Measurements from ENCODE around the gene DGKD.

DNA sequence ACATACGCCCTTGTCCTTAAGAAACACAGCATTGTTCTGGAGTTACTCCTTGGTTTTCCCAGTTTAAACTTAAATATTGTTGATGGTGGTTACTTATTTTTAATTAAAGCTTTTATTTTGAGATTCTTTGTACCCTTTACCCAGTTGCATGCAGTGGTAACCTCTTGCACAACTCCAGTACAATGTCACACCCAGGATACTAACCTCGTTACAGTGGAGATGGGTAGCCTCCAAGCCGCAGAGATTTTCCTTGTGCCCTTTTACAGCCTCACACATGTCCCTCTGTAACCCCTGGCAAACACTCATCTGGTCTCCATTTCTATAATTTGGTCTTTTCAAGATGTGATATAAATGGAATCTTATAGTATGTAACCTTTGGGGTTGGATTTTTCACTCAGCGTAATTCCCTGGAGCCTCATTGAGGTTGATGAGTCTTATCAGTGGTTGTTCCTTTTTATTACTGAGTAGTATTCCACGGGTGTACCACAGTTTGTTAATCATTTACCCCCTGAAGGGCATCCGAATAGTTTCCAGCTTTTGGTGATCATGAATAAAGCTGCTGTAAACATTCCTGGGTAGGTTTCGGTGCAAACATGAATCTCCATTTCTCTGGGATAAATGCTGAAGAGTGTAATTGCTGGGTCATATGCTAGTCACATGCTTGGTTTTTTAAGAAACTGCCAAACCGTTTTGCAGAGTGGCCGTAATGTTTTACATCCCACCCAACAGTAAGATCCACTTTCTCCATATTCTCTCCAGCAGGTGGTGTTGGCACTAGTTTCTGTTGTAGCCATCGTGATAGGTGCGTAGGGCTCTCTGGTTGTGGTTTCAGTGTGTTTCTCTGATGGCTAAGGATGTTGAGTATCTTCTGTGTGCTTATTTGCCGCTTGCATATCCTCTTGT is 68.6 kb downstream of the DGKD start:
- TF ChIP-seq GATA2 (IDR thresholded peaks at IDR 0.05; ENCODE audit: low read depth, low read length) (no peak), GATA3 (IDR thresholded peaks at IDR 0.05; ENCODE audit: low read depth, low read length) (no peak)

Data from SH-SY5Y (cell line).